ENCODE results near the gene FBXL17.

Gene FBXL17

DNA sequence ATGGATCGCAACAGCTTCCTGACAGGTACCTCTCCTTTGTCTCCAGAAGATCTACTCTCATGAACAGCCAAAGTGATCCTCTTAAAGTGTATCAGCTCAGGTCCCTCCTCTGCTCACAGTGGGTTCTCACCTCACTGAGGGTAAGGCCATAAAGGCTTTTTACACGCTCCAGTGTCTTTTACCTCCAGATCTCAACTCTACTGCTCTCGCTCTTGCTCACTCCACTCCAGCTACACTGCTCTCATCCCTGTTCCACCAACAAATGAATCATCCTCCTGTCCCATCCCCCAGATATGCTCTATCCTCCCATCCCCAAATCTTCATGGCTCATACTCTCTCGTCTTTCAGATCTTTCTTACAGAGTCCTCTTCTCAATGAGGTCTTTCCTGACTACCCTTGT lies 462.5 kb downstream of the FBXL17 start:
- H3K4me3 ChIP-seq (replicated peaks in 1 of 2; ENCODE audit: low read depth in 2 of 2, low read length in 2 of 2), result no peak overlapping the region
- TF ChIP-seq, protein P1, sequence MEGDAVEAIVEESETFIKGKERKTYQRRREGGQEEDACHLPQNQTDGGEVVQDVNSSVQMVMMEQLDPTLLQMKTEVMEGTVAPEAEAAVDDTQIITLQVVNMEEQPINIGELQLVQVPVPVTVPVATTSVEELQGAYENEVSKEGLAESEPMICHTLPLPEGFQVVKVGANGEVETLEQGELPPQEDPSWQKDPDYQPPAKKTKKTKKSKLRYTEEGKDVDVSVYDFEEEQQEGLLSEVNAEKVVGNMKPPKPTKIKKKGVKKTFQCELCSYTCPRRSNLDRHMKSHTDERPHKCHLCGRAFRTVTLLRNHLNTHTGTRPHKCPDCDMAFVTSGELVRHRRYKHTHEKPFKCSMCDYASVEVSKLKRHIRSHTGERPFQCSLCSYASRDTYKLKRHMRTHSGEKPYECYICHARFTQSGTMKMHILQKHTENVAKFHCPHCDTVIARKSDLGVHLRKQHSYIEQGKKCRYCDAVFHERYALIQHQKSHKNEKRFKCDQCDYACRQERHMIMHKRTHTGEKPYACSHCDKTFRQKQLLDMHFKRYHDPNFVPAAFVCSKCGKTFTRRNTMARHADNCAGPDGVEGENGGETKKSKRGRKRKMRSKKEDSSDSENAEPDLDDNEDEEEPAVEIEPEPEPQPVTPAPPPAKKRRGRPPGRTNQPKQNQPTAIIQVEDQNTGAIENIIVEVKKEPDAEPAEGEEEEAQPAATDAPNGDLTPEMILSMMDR (IDR thresholded peaks at IDR 0.05; ENCODE audit: low read depth, low read length), result no peak
- DNase-seq (ENCODE audit: low read depth in 2 of 2), result no peak

DNA sequence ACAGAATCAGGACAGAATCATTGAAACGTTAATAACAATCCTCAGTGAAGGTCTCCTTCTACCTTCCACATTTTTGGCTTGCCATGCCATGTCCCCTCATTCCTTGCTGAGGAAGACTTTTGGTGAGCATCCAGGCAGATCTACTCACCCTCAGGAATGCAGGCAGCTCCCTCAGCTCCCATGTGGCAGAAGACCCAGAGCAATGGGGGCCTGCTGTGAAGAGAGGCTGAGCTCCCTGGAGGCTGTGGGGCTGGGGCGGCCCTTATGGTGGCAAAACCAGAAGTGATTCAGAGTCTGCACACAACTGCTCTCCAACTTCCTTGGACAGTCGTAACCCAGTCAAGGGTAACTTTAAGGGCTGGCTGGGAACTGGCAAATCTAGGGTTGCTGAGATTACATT lies 463.9 kb downstream of the FBXL17 start:
- TF ChIP-seq, protein P1 (IDR thresholded peaks at IDR 0.05; ENCODE audit: low read depth, low read length), result no peak
- peak in 1 of 2 donors; percentile 18 for DNase-seq (ENCODE audit: low read depth in 2 of 2)
- H3K4me3 ChIP-seq (replicated peaks in 1 of 2; ENCODE audit: low read depth in 2 of 2, low read length in 2 of 2), result no peak overlapping the region

DNA sequence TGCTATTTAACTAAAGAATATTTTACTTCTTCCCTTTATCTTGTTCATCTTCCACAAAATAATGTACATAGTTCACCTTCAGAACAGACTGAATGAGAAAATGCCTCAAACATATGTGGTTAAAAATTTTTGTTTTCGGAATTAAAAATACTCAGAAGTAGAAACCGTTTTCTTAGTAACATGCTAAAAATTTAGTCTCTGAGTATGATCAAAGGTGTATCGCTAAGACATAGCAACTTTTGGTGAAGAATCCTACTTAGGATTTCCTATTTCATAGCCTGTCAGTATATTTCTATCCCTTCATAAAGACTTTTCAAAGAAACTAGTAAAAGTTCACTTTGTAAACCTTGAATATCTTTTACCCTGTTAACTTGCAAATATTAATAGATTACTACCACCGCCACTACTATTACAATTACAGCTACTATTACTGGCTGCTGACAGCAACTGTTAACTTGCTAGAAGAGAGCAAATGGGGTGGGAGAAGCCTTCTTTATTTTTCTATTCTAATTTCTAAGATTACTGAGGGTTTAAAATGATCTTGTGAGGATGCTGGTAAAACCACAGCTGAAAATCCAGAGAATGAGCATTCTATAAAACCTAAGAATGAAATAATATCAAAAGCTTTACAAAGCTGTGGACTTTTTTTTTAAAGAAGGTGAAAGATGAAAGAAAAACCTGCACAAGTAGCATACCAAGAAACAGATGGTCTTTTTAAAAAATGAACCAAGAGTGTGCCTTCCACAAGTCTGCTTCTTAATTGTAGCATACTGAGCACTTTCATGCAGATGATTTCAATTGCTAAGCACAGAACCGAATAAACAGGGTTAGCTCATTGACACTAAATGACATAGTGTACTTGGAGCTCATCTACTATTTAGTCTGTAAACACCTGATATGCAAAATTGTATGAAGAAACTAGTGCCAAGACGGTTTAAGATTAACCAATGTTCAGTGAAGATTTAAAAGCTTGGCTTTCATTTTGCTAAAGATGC lies 464.9 kb downstream of the FBXL17 start:
- H3K4me3 ChIP-seq (replicated peaks in 1 of 2; ENCODE audit: low read depth in 2 of 2, low read length in 2 of 2), result no peak overlapping the region
- DNase-seq (ENCODE audit: low read depth in 2 of 2), result no peak
- TF ChIP-seq, protein P1 (IDR thresholded peaks at IDR 0.05; ENCODE audit: low read depth, low read length), result no peak

DNA sequence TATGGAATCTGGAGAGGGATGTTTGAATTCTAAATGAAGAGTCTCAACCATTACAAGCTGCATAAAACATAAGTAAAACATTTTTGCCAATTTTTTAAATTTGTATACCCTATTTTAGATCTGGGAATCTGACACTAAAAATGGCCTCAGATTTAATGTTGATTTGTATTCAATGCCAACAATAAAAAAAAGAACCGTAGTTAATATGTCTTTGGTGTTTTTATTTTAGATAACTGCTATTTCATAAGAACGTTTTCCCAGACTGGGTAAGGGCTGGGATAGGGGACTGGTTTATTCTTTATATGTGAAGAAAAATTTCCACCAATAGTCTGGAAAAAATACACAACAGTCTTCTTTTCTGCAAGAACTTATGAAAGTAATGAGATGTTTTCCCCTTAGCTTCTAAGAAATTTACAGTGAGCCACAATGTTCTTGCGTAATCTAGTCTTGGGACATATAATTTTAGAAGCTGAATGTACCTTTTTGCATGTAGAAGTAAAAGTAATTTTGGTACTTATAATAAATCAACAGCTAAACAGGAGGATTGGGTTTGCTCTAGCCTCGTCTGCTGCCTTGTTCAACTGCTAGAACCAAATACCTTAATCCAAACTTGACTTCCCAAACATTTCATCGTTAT lies 466.6 kb downstream of the FBXL17 start:
- TF ChIP-seq, protein P1 (IDR thresholded peaks at IDR 0.05; ENCODE audit: low read depth, low read length), result no peak
- no peak overlapping the region for H3K4me3 ChIP-seq (replicated peaks in 1 of 2; ENCODE audit: low read depth in 2 of 2, low read length in 2 of 2)
- peak in 1 of 2 donors; percentile 29 for DNase-seq (ENCODE audit: low read depth in 2 of 2)

DNA sequence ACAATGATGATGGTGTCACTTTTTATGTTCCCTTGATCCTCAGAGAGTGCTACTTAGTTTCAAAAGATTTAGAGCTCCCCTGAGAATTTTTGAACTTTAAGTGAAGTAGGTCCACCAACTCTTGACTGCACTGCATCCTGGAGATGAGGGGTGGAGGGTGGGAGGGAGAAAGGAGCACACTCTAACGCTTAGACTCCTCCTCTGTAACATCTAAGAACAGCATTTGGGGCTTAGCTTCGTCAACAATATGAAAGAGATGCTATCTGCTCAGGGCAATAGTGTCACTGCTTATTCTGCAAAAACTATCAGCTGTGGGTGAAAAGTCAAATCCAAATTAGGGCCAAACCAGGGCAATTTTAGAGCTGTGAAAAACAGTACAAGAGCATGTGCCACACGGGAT lies 468.4 kb downstream of the FBXL17 start:
- no peak overlapping the region for H3K4me3 ChIP-seq (replicated peaks in 1 of 2; ENCODE audit: low read depth in 2 of 2, low read length in 2 of 2)
- DNase-seq (ENCODE audit: low read depth in 2 of 2), result no peak
- TF ChIP-seq, protein P1 (IDR thresholded peaks at IDR 0.05; ENCODE audit: low read depth, low read length), result no peak

DNA sequence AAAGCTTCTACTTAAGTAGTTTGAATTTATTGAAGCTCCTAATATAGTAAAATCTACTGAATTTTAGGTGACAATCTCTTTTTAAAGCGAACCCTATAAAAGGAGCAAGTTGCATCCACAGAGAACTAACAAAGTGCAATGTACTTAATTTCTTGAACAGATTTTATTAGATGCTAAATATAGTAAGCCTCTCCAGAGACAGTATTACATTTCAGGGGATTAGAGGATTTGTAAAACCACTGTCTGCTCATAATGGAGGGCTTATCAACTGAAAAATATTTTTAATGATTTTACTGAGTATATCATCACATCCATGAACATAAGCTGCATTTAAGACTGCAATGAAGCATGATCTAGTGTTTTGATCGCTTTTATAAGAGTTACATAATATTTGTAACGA lies 481.2 kb downstream of the FBXL17 start:
- DNase-seq (ENCODE audit: low read depth in 2 of 2), result no peak
- H3K4me3 ChIP-seq (replicated peaks in 1 of 2; ENCODE audit: low read depth in 2 of 2, low read length in 2 of 2), result no peak overlapping the region
- TF ChIP-seq, protein P1 (IDR thresholded peaks at IDR 0.05; ENCODE audit: low read depth, low read length), result no peak

Measured in cardiac fibroblast (primary cell).